HG02642 (cell line): Measurements from ENCODE around the gene CD4.

ENCODE experiments used
- ATAC-seq: cut with Tn5 transposase; IDR thresholded peaks from one replicate; pipeline ENCODE4 v1.9.1; 2021; ENCODE audit warnings: mild to moderate bottlenecking; ENCODE audit not compliant: unreplicated experiment, poor library complexity

Gene CD4

GRCh38 chr12:6764011-6764828 lies 25.1 kb upstream of the CD4 start:
- ATAC-seq: peak; percentile 77

- ATAC-seq: no peak
These were observed 24.2 kb upstream of the CD4 start for GRCh38 chr12:6765048-6765633.

- peak; percentile 33 for ATAC-seq
These were observed 23.4 kb upstream of the CD4 start, which contains the start of gene PTMS for GRCh38 chr12:6765634-6766581. Gene PTMS, plus strand, starts transcription at chr12:6766363. Its CDS starts 343 bp downstream, at chr12:6766706.

GRCh38 chr12:6766651-6767349 lies 22.5 kb upstream of the CD4 start:
- ATAC-seq: peak; percentile 55

GRCh38 chr12:6767353-6768319 lies 21.7 kb upstream of the CD4 start:
- no peak for ATAC-seq

GRCh38 chr12:6768437-6768914 lies 20.9 kb upstream of the CD4 start:
- ATAC-seq: no peak

- ATAC-seq: no peak
These were observed 20.3 kb upstream of the CD4 start for GRCh38 chr12:6768990-6769389.

- ATAC-seq: no peak
These were observed 19.7 kb upstream of the CD4 start for GRCh38 chr12:6769666-6770065.

- no peak for ATAC-seq
These were observed 19.2 kb upstream of the CD4 start for GRCh38 chr12:6770094-6770493.

- ATAC-seq: no peak
These were observed 18.7 kb upstream of the CD4 start for GRCh38 chr12:6770600-6770999.

GRCh38 chr12:6771091-6771495 lies 18.2 kb upstream of the CD4 start:
- ATAC-seq: no peak

GRCh38 chr12:6771509-6772330 lies 17.6 kb upstream of the CD4 start:
- no peak for ATAC-seq

- no peak for ATAC-seq
These were observed 17.0 kb upstream of the CD4 start, which contains the start of gene LAG3 for GRCh38 chr12:6772331-6772695. Gene LAG3, plus strand, starts transcription at chr12:6772520. Its CDS starts 333 bp downstream, at chr12:6772853.

GRCh38 chr12:6772726-6773589 lies 16.4 kb upstream of the CD4 start:
- ATAC-seq: no peak

- ATAC-seq: no peak
These were observed 15.6 kb upstream of the CD4 start for GRCh38 chr12:6773590-6774351.

GRCh38 chr12:6774499-6775062 lies 14.7 kb upstream of the CD4 start:
- no peak for ATAC-seq
